PC-3 (cell line): ENCODE results near the gene COX10.

Source experiments
- EZH2 ChIP-seq: fragments of 300-600 bp; sonication (generic); IDR thresholded peaks from one replicate; pipeline ENCODE4 v1.6.1; 2017; ENCODE audit warnings: antibody characterized with exemption, mild to moderate bottlenecking, low read length; ENCODE audit not compliant: unreplicated experiment
- EZH2phosphoT487 ChIP-seq: fragments of 300-600 bp; sonication (generic); IDR thresholded peaks from 2 replicates; pipeline ENCODE4 v1.6.1; 2018; ENCODE audit warnings: mild to moderate bottlenecking, antibody characterized with exemption, low read length, borderline replicate concordance
- TF ChIP-seq, protein P1 (sequence below): fragments of 300-600 bp; sonication (generic); conservative IDR thresholded peaks from 2 replicates; pipeline ENCODE4 v1.5.1; 2017; ENCODE audit warnings: antibody characterized with exemption, low read depth, mild to moderate bottlenecking, low read length

DNA sequence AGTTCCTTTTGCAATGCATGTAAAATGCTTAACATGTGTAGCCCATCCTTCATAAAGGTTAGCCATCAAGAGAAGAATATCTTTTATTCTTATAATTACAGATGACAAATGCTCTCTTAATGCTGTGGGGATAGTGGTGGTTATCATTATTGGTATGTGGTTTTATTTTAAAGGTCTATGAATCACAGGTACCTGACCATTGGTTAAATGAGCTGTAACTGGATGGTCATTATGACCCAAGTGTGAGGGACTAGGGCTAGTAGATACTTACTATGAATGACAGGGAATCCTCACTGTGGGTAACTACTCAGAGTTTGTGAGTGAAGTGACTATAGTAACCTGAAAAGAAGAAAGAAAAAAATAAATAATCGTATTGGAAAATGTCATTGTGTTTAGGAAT lies 88.5 kb downstream of the COX10 start:
- TF ChIP-seq, protein P1, sequence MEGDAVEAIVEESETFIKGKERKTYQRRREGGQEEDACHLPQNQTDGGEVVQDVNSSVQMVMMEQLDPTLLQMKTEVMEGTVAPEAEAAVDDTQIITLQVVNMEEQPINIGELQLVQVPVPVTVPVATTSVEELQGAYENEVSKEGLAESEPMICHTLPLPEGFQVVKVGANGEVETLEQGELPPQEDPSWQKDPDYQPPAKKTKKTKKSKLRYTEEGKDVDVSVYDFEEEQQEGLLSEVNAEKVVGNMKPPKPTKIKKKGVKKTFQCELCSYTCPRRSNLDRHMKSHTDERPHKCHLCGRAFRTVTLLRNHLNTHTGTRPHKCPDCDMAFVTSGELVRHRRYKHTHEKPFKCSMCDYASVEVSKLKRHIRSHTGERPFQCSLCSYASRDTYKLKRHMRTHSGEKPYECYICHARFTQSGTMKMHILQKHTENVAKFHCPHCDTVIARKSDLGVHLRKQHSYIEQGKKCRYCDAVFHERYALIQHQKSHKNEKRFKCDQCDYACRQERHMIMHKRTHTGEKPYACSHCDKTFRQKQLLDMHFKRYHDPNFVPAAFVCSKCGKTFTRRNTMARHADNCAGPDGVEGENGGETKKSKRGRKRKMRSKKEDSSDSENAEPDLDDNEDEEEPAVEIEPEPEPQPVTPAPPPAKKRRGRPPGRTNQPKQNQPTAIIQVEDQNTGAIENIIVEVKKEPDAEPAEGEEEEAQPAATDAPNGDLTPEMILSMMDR, result no peak
- TF ChIP-seq EZH2phosphoT487 (no peak), EZH2 (no peak)
